HepG2 (cell line): Measurements from ENCODE around the gene THRB. TPM values are rescaled to one million over a fixed set of nuclear protein-coding genes. Genes with fewer than 3 reads are reported as not detected.

Experiments
- CC2D1A ChIP-seq: sonication (generic); formaldehyde crosslinking; IDR thresholded peaks from 2 replicates; pipeline ENCODE4 v1.8.1; 2023; ENCODE audit warnings: mild to moderate bottlenecking, missing genetic modification reagents
- CEBPG ChIP-seq: IDR thresholded peaks from 2 replicates; pipeline ENCODE4 v1.6.1; 2016
- DPF2 ChIP-seq: sonication (generic); formaldehyde crosslinking; IDR thresholded peaks from 2 replicates; pipeline ENCODE4 v1.4.0; 2020; ENCODE audit warnings: mild to moderate bottlenecking, low read depth, missing genetic modification reagents, borderline replicate concordance
- FOXA3 ChIP-seq: IDR thresholded peaks from 2 replicates; pipeline ENCODE4 v1.6.1; 2016; ENCODE audit warnings: missing genetic modification reagents, missing compliant biosample characterization
- HNRNPLL ChIP-seq: fragments of 200-400 bp; formaldehyde crosslinking; IDR thresholded peaks from 2 replicates; pipeline ENCODE4 v1.6.1; 2017; ENCODE audit warnings: mild to moderate bottlenecking, low read depth, low read length; ENCODE audit not compliant: poor library complexity, severe bottlenecking
- HOXA9 ChIP-seq: sonication (generic); formaldehyde crosslinking; IDR thresholded peaks from 2 replicates; pipeline ENCODE4 v1.8.1; 2022; ENCODE audit warnings: missing genetic modification reagents, mild to moderate bottlenecking, moderate library complexity, borderline replicate concordance
- IKZF1 ChIP-seq: fragments of 450-650 bp; IDR thresholded peaks from 2 replicates; pipeline ENCODE4 v1.7.1; 2016
- JUND ChIP-seq: sonication (generic); formaldehyde crosslinking; IDR thresholded peaks from 2 replicates; pipeline ENCODE4 v1.8.0; 2022; ENCODE audit warnings: mild to moderate bottlenecking, missing genetic modification reagents
- MATR3 ChIP-seq: sonication (generic); formaldehyde crosslinking; IDR thresholded peaks from 2 replicates; pipeline ENCODE4 v1.4.0; 2020; ENCODE audit warnings: missing genetic modification reagents
- MIER2 ChIP-seq: IDR thresholded peaks from 2 replicates; pipeline ENCODE4 v1.6.1; 2016; ENCODE audit warnings: missing biosample characterization, missing genetic modification reagents
- RXRB ChIP-seq: IDR thresholded peaks from 2 replicates; pipeline ENCODE4 v1.6.1; 2016; ENCODE audit warnings: borderline replicate concordance, missing genetic modification reagents, missing compliant biosample characterization
- SKI ChIP-seq: fragments of 450-650 bp; IDR thresholded peaks from one replicate; pipeline ENCODE4 v1.6.1; 2018; ENCODE audit warnings: mild to moderate bottlenecking; ENCODE audit not compliant: partially characterized antibody
- TOPORS ChIP-seq: sonication (generic); formaldehyde crosslinking; IDR thresholded peaks from 2 replicates; pipeline ENCODE4 v1.8.0; 2023; ENCODE audit warnings: mild to moderate bottlenecking, missing genetic modification reagents
- ZC3H13 ChIP-seq: sonication (generic); formaldehyde crosslinking; IDR thresholded peaks from 2 replicates; pipeline ENCODE4 v1.8.1; 2023; ENCODE audit warnings: mild to moderate bottlenecking, missing genetic modification reagents, moderate library complexity
- ZNF326 ChIP-seq: sonication (generic); formaldehyde crosslinking; IDR thresholded peaks from 2 replicates; pipeline ENCODE4 v1.4.0; 2020; ENCODE audit warnings: missing genetic modification reagents, borderline replicate concordance
- ZNF383 ChIP-seq: sonication (generic); formaldehyde crosslinking; IDR thresholded peaks from 2 replicates; pipeline ENCODE4 v1.4.0; 2020; ENCODE audit warnings: missing genetic modification reagents, mild to moderate bottlenecking, borderline replicate concordance
- ZNF761 ChIP-seq: sonication (generic); formaldehyde crosslinking; conservative IDR thresholded peaks from 2 replicates; pipeline ENCODE4 v1.4.0; 2020; ENCODE audit warnings: mild to moderate bottlenecking, missing genetic modification reagents
- ZNF775 ChIP-seq: sonication (generic); formaldehyde crosslinking; IDR thresholded peaks from 2 replicates; pipeline ENCODE4 v1.4.0; 2020; ENCODE audit warnings: missing genetic modification reagents, mild to moderate bottlenecking, moderate library complexity, borderline replicate concordance
- ZZZ3 ChIP-seq: sonication (generic); formaldehyde crosslinking; IDR thresholded peaks from 2 replicates; pipeline ENCODE4 v1.4.0; 2020; ENCODE audit warnings: missing genetic modification reagents, mild to moderate bottlenecking, borderline replicate concordance
- polyA plus RNA-seq, 8 experiments: library from polyadenylated mRNA; depleted of rRNA in 3 of 8; stranded (reverse) in 7 of 8; unstranded in 1 of 8; fragments of >200 nt; fragmentation: Illumina TruSeq in 4 of 8; extraction: Trizol in 4 of 8; gene quantifications; 2 replicates each; pipeline versions ENCODE4 v1.2.1 to v1.2.3, GENCODE V29; 2011 to 2016; ENCODE audit warnings: low read depth in 4 of 8, missing spikeins in 1 of 8, mixed read lengths in 1 of 8; ENCODE audit not compliant: insufficient read depth in 1 of 8
- total RNA-seq, 5 experiments: library from RNA; depleted of rRNA; stranded (reverse); fragments of >200 nt; fragmentation: Illumina TruSeq; extraction: Trizol; gene quantifications; 2 replicates each; pipeline ENCODE4 v1.2.3, GENCODE V29; 2016; ENCODE audit warnings: low read depth in 1 of 5
- TF ChIP-seq, protein P1 (sequence below): sonication (generic); formaldehyde crosslinking; IDR thresholded peaks from 2 replicates; pipeline ENCODE4 v1.4.0; 2020; ENCODE audit warnings: mild to moderate bottlenecking, missing genetic modification reagents
- TF ChIP-seq, protein P2 (sequence below): sonication (generic); formaldehyde crosslinking; conservative IDR thresholded peaks from 2 replicates; pipeline ENCODE4 v1.8.0; 2022; ENCODE audit warnings: missing genetic modification reagents
- TF ChIP-seq, protein P3 (sequence below): sonication (generic); formaldehyde crosslinking; IDR thresholded peaks from 2 replicates; pipeline ENCODE4 v1.5.0; 2020; ENCODE audit warnings: missing genetic modification reagents
- TF ChIP-seq, protein P4 (sequence below): sonication (generic); formaldehyde crosslinking; IDR thresholded peaks from 2 replicates; pipeline ENCODE4 v1.5.1; 2020; ENCODE audit warnings: missing genetic modification reagents, mild to moderate bottlenecking, borderline replicate concordance

THRB gene
- total and polyA plus RNA-seq, 2 of the 13 experiments (the other 11 are each of a cell fraction or from before 2014, with no cell fraction given), result 4.7 to 22.7 TPM

DNA sequence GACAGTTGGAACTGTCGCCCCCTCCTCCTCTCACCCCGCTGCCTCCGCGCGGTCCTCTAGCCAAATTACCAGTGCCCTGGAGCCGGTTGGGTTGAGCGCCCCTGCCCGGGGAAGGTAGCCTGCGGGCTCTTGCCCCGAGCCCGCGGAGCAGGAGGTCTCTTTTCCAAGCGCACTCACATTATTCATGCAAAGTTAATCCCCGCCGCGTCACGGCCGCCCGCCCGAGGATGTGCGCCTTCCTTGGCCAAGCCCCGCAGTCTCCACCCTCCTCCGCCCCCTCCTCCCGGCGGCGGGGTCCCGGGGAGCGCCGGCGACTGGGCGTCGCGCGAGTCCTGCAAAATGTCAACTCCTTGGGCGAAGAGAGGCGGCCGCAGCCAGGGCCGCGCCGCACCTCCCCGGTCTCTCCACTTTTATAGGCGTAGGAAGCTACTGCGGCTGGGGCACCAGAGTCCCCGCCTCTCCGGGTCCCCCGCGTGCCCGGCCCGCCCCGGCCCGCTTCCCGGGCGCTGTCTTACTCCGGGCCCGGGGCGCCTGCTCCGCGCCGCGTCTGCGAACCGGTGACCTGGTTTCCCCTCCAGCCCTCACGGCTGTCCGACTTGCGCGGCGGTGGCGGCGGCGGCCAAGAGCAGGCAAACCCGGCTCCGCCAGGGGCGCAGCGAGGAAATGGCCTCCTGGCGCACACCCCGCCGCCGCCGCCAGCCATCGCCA is at the start of gene THRB (continued):
- TF ChIP-seq, protein P1, sequence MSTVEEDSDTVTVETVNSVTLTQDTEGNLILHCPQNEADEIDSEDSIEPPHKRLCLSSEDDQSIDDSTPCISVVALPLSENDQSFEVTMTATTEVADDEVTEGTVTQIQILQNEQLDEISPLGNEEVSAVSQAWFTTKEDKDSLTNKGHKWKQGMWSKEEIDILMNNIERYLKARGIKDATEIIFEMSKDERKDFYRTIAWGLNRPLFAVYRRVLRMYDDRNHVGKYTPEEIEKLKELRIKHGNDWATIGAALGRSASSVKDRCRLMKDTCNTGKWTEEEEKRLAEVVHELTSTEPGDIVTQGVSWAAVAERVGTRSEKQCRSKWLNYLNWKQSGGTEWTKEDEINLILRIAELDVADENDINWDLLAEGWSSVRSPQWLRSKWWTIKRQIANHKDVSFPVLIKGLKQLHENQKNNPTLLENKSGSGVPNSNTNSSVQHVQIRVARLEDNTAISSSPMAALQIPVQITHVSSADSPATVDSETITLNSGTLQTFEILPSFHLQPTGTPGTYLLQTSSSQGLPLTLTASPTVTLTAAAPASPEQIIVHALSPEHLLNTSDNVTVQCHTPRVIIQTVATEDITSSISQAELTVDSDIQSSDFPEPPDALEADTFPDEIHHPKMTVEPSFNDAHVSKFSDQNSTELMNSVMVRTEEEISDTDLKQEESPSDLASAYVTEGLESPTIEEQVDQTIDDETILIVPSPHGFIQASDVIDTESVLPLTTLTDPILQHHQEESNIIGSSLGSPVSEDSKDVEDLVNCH (CRISPR knock-in tag), result no peak
- no peak for TF ChIP-seq CC2D1A
- peak; percentile 49 for TF ChIP-seq TOPORS (CRISPR knock-in tag)
- TF ChIP-seq ZC3H13 (CRISPR knock-in tag), result no peak; the same call in 1 of the 2 replicates
- TF ChIP-seq, protein P2, sequence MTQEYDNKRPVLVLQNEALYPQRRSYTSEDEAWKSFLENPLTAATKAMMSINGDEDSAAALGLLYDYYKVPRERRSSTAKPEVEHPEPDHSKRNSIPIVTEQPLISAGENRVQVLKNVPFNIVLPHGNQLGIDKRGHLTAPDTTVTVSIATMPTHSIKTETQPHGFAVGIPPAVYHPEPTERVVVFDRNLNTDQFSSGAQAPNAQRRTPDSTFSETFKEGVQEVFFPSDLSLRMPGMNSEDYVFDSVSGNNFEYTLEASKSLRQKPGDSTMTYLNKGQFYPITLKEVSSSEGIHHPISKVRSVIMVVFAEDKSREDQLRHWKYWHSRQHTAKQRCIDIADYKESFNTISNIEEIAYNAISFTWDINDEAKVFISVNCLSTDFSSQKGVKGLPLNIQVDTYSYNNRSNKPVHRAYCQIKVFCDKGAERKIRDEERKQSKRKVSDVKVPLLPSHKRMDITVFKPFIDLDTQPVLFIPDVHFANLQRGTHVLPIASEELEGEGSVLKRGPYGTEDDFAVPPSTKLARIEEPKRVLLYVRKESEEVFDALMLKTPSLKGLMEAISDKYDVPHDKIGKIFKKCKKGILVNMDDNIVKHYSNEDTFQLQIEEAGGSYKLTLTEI (CRISPR knock-in tag), result no peak
- no peak for TF ChIP-seq MIER2 (CRISPR knock-in tag)
- TF ChIP-seq IKZF1, result no peak
- TF ChIP-seq HOXA9, result no peak
- TF ChIP-seq MATR3 (CRISPR knock-in tag), result no peak
- TF ChIP-seq ZNF761 (CRISPR knock-in tag), result no peak
- TF ChIP-seq HNRNPLL, result peak; percentile 94
- TF ChIP-seq ZNF383, result no peak
- TF ChIP-seq CEBPG (CRISPR knock-in tag), result no peak
- no peak for TF ChIP-seq FOXA3 (CRISPR knock-in tag)
- TF ChIP-seq, protein P3, sequence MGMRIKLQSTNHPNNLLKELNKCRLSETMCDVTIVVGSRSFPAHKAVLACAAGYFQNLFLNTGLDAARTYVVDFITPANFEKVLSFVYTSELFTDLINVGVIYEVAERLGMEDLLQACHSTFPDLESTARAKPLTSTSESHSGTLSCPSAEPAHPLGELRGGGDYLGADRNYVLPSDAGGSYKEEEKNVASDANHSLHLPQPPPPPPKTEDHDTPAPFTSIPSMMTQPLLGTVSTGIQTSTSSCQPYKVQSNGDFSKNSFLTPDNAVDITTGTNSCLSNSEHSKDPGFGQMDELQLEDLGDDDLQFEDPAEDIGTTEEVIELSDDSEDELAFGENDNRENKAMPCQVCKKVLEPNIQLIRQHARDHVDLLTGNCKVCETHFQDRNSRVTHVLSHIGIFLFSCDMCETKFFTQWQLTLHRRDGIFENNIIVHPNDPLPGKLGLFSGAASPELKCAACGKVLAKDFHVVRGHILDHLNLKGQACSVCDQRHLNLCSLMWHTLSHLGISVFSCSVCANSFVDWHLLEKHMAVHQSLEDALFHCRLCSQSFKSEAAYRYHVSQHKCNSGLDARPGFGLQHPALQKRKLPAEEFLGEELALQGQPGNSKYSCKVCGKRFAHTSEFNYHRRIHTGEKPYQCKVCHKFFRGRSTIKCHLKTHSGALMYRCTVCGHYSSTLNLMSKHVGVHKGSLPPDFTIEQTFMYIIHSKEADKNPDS, result no peak
- TF ChIP-seq RXRB (CRISPR knock-in tag), result no peak
- TF ChIP-seq ZNF326, result no peak
- TF ChIP-seq ZNF775 (CRISPR knock-in tag), result no peak
- no peak for TF ChIP-seq JUND (CRISPR knock-in tag)
- TF ChIP-seq DPF2 (CRISPR knock-in tag), result no peak
- peak; percentile 29 for TF ChIP-seq SKI
- TF ChIP-seq ZZZ3 (CRISPR knock-in tag), result no peak
- TF ChIP-seq, protein P4, sequence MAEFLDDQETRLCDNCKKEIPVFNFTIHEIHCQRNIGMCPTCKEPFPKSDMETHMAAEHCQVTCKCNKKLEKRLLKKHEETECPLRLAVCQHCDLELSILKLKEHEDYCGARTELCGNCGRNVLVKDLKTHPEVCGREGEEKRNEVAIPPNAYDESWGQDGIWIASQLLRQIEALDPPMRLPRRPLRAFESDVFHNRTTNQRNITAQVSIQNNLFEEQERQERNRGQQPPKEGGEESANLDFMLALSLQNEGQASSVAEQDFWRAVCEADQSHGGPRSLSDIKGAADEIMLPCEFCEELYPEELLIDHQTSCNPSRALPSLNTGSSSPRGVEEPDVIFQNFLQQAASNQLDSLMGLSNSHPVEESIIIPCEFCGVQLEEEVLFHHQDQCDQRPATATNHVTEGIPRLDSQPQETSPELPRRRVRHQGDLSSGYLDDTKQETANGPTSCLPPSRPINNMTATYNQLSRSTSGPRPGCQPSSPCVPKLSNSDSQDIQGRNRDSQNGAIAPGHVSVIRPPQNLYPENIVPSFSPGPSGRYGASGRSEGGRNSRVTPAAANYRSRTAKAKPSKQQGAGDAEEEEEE, result no peak
